ENCODE data around the gene MYBL2. TPM values are rescaled to one million over a fixed set of nuclear protein-coding genes. Genes with fewer than 3 reads are reported as not detected.

Gene MYBL2
- polyA plus RNA-seq, 1 donor (not counting 4 experiments of a cell fraction or from before 2014, with no cell fraction given) = 4.0 TPM

- Histone ChIP-seq H2AFZ (ENCODE audit: control insufficient read depth, low read length) (no peak overlapping the region), H3K4me2 (ENCODE audit: control insufficient read depth, extremely low read depth, insufficient read depth, low read depth, low read length) (no peak overlapping the region), H3K4me1 (ENCODE audit: control insufficient read depth, extremely low read depth, insufficient read depth, low read length) (peaks cover 12% of the 10 kb centered on the region), H3K27ac (ENCODE audit: control insufficient read depth, insufficient read depth, low read length) (no peak overlapping the region), H3K4me3 (ENCODE audit: control insufficient read depth in 2 of 3, extremely low read depth in 1 of 3, insufficient read depth in 2 of 3, low read depth in 1 of 3, low read length in 3 of 3) (no peak overlapping the region), H3K9me3 (ENCODE audit: control insufficient read depth, low read depth, low read length) (no peaks in the 10 kb centered on the region), H3K9ac (ENCODE audit: control insufficient read depth, extremely low read depth, insufficient read depth, low read length) (no peak overlapping the region), H4K20me1 (ENCODE audit: control insufficient read depth, extremely low read depth, insufficient read depth, low read length) (no peaks in the 10 kb centered on the region), H3K79me2 (ENCODE audit: control insufficient read depth, insufficient read depth, low read length) (no peaks in the 10 kb centered on the region), H3K36me3 (ENCODE audit: control insufficient read depth in 2 of 2, extremely low read depth in 1 of 2, insufficient read depth in 2 of 2, low read length in 2 of 2) (peaks cover 0 to 5% of the 10 kb centered on the region in 2 experiments), H3K9me1 (ENCODE audit: control insufficient read depth, extremely low read depth, insufficient read depth, low read length) (peaks cover 7% of the 10 kb centered on the region), H3K27me3 (ENCODE audit: control insufficient read depth, extremely low read depth, insufficient read depth, low read length) (peaks cover 2% of the 10 kb centered on the region)
- TF ChIP-seq EZH2 (IDR thresholded peaks at IDR 0.05; ENCODE audit: low read length) = no peak
- TF ChIP-seq CTCF (optimal IDR thresholded peaks at IDR 0.05 in 1 of 3, IDR thresholded peaks at IDR 0.05 in 1 of 3, conservative IDR thresholded peaks at IDR 0.05 in 1 of 3; ENCODE audit: extremely low read depth in 1 of 3, insufficient read depth in 2 of 3, low read length in 3 of 3) = no peak
- DNase-seq (ENCODE audit: low read depth, low spot score) (no peak), FAIRE-seq (no peak)
- dilution Hi-C loops (cut with MboI; ENCODE audit: extremely low pct_ligation_motif_present, low sequenced_read_pairs) = no loop called here
Measured at GRCh38 chr20:43716757-43717615, 50.1 kb downstream of the MYBL2 start.

- Histone ChIP-seq H3K4me1 (ENCODE audit: control insufficient read depth, extremely low read depth, insufficient read depth, low read length) (peaks cover 12% of the 10 kb centered on the region), H4K20me1 (ENCODE audit: control insufficient read depth, extremely low read depth, insufficient read depth, low read length) (no peaks in the 10 kb centered on the region), H3K9ac (ENCODE audit: control insufficient read depth, extremely low read depth, insufficient read depth, low read length) (no peak overlapping the region), H3K27me3 (ENCODE audit: control insufficient read depth, extremely low read depth, insufficient read depth, low read length) (peaks cover 3% of the 10 kb centered on the region), H3K9me3 (ENCODE audit: control insufficient read depth, low read depth, low read length) (no peaks in the 10 kb centered on the region), H3K36me3 (ENCODE audit: control insufficient read depth in 2 of 2, extremely low read depth in 1 of 2, insufficient read depth in 2 of 2, low read length in 2 of 2) (peaks cover 0 to 5% of the 10 kb centered on the region in 2 experiments), H3K4me3 (ENCODE audit: control insufficient read depth in 2 of 3, extremely low read depth in 1 of 3, insufficient read depth in 2 of 3, low read depth in 1 of 3, low read length in 3 of 3) (no peak overlapping the region), H3K27ac (ENCODE audit: control insufficient read depth, insufficient read depth, low read length) (no peak overlapping the region), H3K79me2 (ENCODE audit: control insufficient read depth, insufficient read depth, low read length) (no peaks in the 10 kb centered on the region), H2AFZ (ENCODE audit: control insufficient read depth, low read length) (no peak overlapping the region), H3K9me1 (ENCODE audit: control insufficient read depth, extremely low read depth, insufficient read depth, low read length) (peaks cover 7% of the 10 kb centered on the region), H3K4me2 (ENCODE audit: control insufficient read depth, extremely low read depth, insufficient read depth, low read depth, low read length) (peak overlapping the region; percentile 14)
- DNase-seq (ENCODE audit: low read depth, low spot score) (peak; percentile 42), FAIRE-seq (peak; percentile 65)
- TF ChIP-seq EZH2 (IDR thresholded peaks at IDR 0.05; ENCODE audit: low read length) (no peak), CTCF (optimal IDR thresholded peaks at IDR 0.05 in 1 of 3, IDR thresholded peaks at IDR 0.05 in 1 of 3, conservative IDR thresholded peaks at IDR 0.05 in 1 of 3; ENCODE audit: extremely low read depth in 1 of 3, insufficient read depth in 2 of 3, low read length in 3 of 3) (no peak)
- dilution Hi-C loops (cut with MboI; ENCODE audit: extremely low pct_ligation_motif_present, low sequenced_read_pairs) = no loop called here
Measured at GRCh38 chr20:43717616-43717995, 50.7 kb downstream of the MYBL2 start.
